Effector memory CD4-positive, alpha-beta T cell (primary cell): Measurements from ENCODE around the gene XRCC6.
A peak's percentile ranks its signal among the peaks of the same experiment; 100 is the strongest.

Source experiments
- DNase-seq, 3 donors: peaks; one replicate each; pipeline ENCODE4 v3.0.0-alpha.2; 2020
- H3K27ac ChIP-seq: 2 replicates; pipeline ENCODE4 v1.7.0; 2013; ENCODE audit warnings: mild to moderate bottlenecking, low read length, moderate library complexity; ENCODE audit not compliant: insufficient read depth, poor library complexity, severe bottlenecking
- H3K27me3 ChIP-seq: replicated peaks from 2 replicates; pipeline ENCODE4 v1.7.0; 2013; ENCODE audit warnings: mild to moderate bottlenecking, low read length; ENCODE audit not compliant: insufficient read depth, control insufficient read depth, poor library complexity, severe bottlenecking
- H3K36me3 ChIP-seq: 2 replicates; pipeline ENCODE4 v1.7.0; 2013; ENCODE audit warnings: mild to moderate bottlenecking, low read length, moderate library complexity; ENCODE audit not compliant: control insufficient read depth, insufficient read depth
- H3K4me1 ChIP-seq: 2 replicates; pipeline ENCODE4 v1.7.0; 2013; ENCODE audit warnings: low read length, mild to moderate bottlenecking; ENCODE audit not compliant: control insufficient read depth, insufficient read depth, poor library complexity, severe bottlenecking
- H3K4me3 ChIP-seq: 2 replicates; pipeline ENCODE4 v1.7.0; 2013; ENCODE audit warnings: low read length, low read depth, mild to moderate bottlenecking; ENCODE audit not compliant: insufficient read depth, poor library complexity, severe bottlenecking
- H3K9me3 ChIP-seq: 2 replicates; pipeline ENCODE4 v1.7.0; 2013; ENCODE audit warnings: mild to moderate bottlenecking, low read length, moderate library complexity; ENCODE audit not compliant: control insufficient read depth

Gene XRCC6

GRCh38 chr22:41598081-41598480, 23.0 kb upstream of the XRCC6 start:
- DNase-seq = no peak
- Histone ChIP-seq H3K9me3 (no peaks in the 10 kb centered on the region), H3K4me3 (no peak overlapping the region), H3K36me3 (peaks cover 11% of the 10 kb centered on the region), H3K27me3 (no peaks in the 10 kb centered on the region), H3K27ac (no peak overlapping the region), H3K4me1 (no peaks in the 10 kb centered on the region)

GRCh38 chr22:41598891-41599635, 22.0 kb upstream of the XRCC6 start:
- H3K9me3 ChIP-seq = no peaks in the 10 kb centered on the region
- H3K27ac ChIP-seq = no peak overlapping the region
- DNase-seq = no peak
- H3K4me3 ChIP-seq = no peak overlapping the region
- H3K27me3 ChIP-seq = no peaks in the 10 kb centered on the region
- H3K36me3 ChIP-seq = peaks cover 12% of the 10 kb centered on the region
- H3K4me1 ChIP-seq = peaks cover 6% of the 10 kb centered on the region

GRCh38 chr22:41600976-41601375, 20.1 kb upstream of the XRCC6 start:
- Histone ChIP-seq H3K27ac (no peak overlapping the region), H3K27me3 (no peaks in the 10 kb centered on the region), H3K4me3 (no peak overlapping the region), H3K36me3 (peaks cover 12% of the 10 kb centered on the region), H3K4me1 (peaks cover 6% of the 10 kb centered on the region), H3K9me3 (no peaks in the 10 kb centered on the region)
- no peak for DNase-seq

GRCh38 chr22:41603873-41604332, 17.2 kb upstream of the XRCC6 start:
- H3K4me1 ChIP-seq = peaks cover 6% of the 10 kb centered on the region
- DNase-seq = peak; percentile 60 to 69 (median 64)
- H3K27me3 ChIP-seq = no peaks in the 10 kb centered on the region
- H3K27ac ChIP-seq = no peak overlapping the region
- no peak overlapping the region for H3K4me3 ChIP-seq
- no peaks in the 10 kb centered on the region for H3K9me3 ChIP-seq
- peaks cover 16% of the 10 kb centered on the region for H3K36me3 ChIP-seq

- H3K4me1 ChIP-seq = peaks cover 5% of the 10 kb centered on the region
- no peaks in the 10 kb centered on the region for H3K27me3 ChIP-seq
- DNase-seq = no peak
- no peaks in the 10 kb centered on the region for H3K9me3 ChIP-seq
- peaks cover 4% of the 10 kb centered on the region for H3K36me3 ChIP-seq
- no peak overlapping the region for H3K4me3 ChIP-seq
- no peak overlapping the region for H3K27ac ChIP-seq
These were observed 12.7 kb upstream of the XRCC6 start for GRCh38 chr22:41608386-41608785.

- Histone ChIP-seq H3K27ac (no peak overlapping the region), H3K4me1 (no peaks in the 10 kb centered on the region), H3K9me3 (no peaks in the 10 kb centered on the region), H3K27me3 (no peaks in the 10 kb centered on the region), H3K36me3 (no peaks in the 10 kb centered on the region), H3K4me3 (no peak overlapping the region)
- DNase-seq = no peak
These were observed 8.3 kb upstream of the XRCC6 start for GRCh38 chr22:41612603-41613306.

GRCh38 chr22:41613456-41613855, 7.6 kb upstream of the XRCC6 start:
- Histone ChIP-seq H3K27me3 (no peaks in the 10 kb centered on the region), H3K9me3 (no peaks in the 10 kb centered on the region), H3K4me3 (no peak overlapping the region), H3K36me3 (no peaks in the 10 kb centered on the region), H3K27ac (no peak overlapping the region), H3K4me1 (no peaks in the 10 kb centered on the region)
- DNase-seq = no peak

GRCh38 chr22:41619979-41620588, 1.0 kb upstream of the XRCC6 start:
- Histone ChIP-seq H3K27ac (peak overlapping the region; percentile 100), H3K27me3 (no peaks in the 10 kb centered on the region), H3K9me3 (no peaks in the 10 kb centered on the region), H3K36me3 (peaks cover 10% of the 10 kb centered on the region), H3K4me3 (peak overlapping the region; percentile 96), H3K4me1 (peaks cover 24% of the 10 kb centered on the region)
- DNase-seq = peak; percentile 5 to 21 (median 13)

- DNase-seq = no peak
These were observed 451 bp upstream of the XRCC6 start, which contains the start of gene DESI1 for GRCh38 chr22:41620589-41621098. TSS of gene DESI1 (minus strand) at chr22:41621043. CDS start at chr22:41620839, 204 bp downstream.

GRCh38 chr22:41621911-41622179, 750 bp downstream of the XRCC6 start:
- Histone ChIP-seq H3K27me3 (no peaks in the 10 kb centered on the region), H3K4me1 (peaks cover 24% of the 10 kb centered on the region), H3K27ac (peak overlapping the region; percentile 100), H3K36me3 (peaks cover 20% of the 10 kb centered on the region), H3K4me3 (peak overlapping the region; percentile 96), H3K9me3 (no peaks in the 10 kb centered on the region)
- DNase-seq = no peak

More at GRCh38 chr22:41620589-41621098, 451 bp upstream of the XRCC6 start, which contains the start of gene DESI1:
- Histone ChIP-seq H3K9me3 (no peaks in the 10 kb centered on the region), H3K4me3 (peak within 1 kb of the TSS; percentile 96), H3K36me3 (peaks cover 14% of the 10 kb centered on the region), H3K27ac (peak within 1 kb of the TSS; percentile 100), H3K4me1 (peaks cover 24% of the 10 kb centered on the region), H3K27me3 (no peaks in the 10 kb centered on the region)
